Calu3 (cell line): Measurements from ENCODE around the gene C2orf42. TPM values are rescaled to one million over a fixed set of nuclear protein-coding genes. Genes with fewer than 3 reads are reported as not detected.
A peak's percentile ranks its signal among the peaks of the same experiment; 100 is the strongest.
"Not testable (repeated sequence)": the region's sequence is repeated elsewhere in the genome, so short reads cannot be mapped to it uniquely, and the experiment has no call there.

ENCODE experiments used
- BruUV-seq: library from RNA; stranded (reverse); fragments of 400-500 nt; replicated peaks from 2 replicates; lab custom pipeline; 2021; lab: Mats Ljungman, UMichigan
- CTCF ChIA-PET: fragments of 300-600 bp; sonication (Branson Sonifier 250); formaldehyde crosslinking; loops from one replicate; lab custom pipeline; 2022; ENCODE audit warnings: antibody characterized with exemption; lab: Charles Lee
- DNase-seq: peaks from one replicate; pipeline ENCODE4 v3.0.0; 2022
- H3K27ac Mint-ChIP-seq: one replicate; pipeline ENCODE4 v1.8.0; 2022; ENCODE audit warnings: mixed read lengths; ENCODE audit not compliant: unreplicated experiment
- H3K27me3 Mint-ChIP-seq: one replicate; pipeline ENCODE4 v1.8.0; 2022; ENCODE audit warnings: mixed read lengths; ENCODE audit not compliant: unreplicated experiment
- H3K36me3 Mint-ChIP-seq: one replicate; pipeline ENCODE4 v1.8.0; 2022; ENCODE audit warnings: mild to moderate bottlenecking, moderate library complexity, mixed read lengths; ENCODE audit not compliant: insufficient read depth, unreplicated experiment
- H3K4me1 Mint-ChIP-seq: one replicate; pipeline ENCODE4 v1.8.0; 2022; ENCODE audit warnings: mild to moderate bottlenecking, low read depth, mixed read lengths; ENCODE audit not compliant: unreplicated experiment
- H3K4me3 Mint-ChIP-seq: one replicate; pipeline ENCODE4 v1.8.0; 2022; ENCODE audit warnings: mild to moderate bottlenecking, low read depth, moderate library complexity, mixed read lengths; ENCODE audit not compliant: unreplicated experiment
- H3K9me3 Mint-ChIP-seq: one replicate; pipeline ENCODE4 v1.8.0; 2022; ENCODE audit warnings: low read depth, mixed read lengths; ENCODE audit not compliant: unreplicated experiment
- intact Hi-C: fragments of 100-400 bp; cut with micrococcal nuclease; formaldehyde crosslinking; loops from one replicate; pipeline ENCODE4 v1.10.0; 2022; ENCODE audit not compliant: unreplicated experiment
- total RNA-seq: library from RNA; stranded (reverse); gene quantifications from 2 replicates; pipeline ENCODE4 v1.2.3, GENCODE V29; 2022
- TF ChIP-seq, protein P1 (sequence below): fragments of 200-600 bp; IDR thresholded peaks from one replicate; pipeline ENCODE4 v1.8.0; 2022; ENCODE audit warnings: antibody characterized with exemption; ENCODE audit not compliant: unreplicated experiment

The C2orf42 gene
- total RNA-seq, 1 experiment from 2014 or later = 11.6 TPM

DNA sequence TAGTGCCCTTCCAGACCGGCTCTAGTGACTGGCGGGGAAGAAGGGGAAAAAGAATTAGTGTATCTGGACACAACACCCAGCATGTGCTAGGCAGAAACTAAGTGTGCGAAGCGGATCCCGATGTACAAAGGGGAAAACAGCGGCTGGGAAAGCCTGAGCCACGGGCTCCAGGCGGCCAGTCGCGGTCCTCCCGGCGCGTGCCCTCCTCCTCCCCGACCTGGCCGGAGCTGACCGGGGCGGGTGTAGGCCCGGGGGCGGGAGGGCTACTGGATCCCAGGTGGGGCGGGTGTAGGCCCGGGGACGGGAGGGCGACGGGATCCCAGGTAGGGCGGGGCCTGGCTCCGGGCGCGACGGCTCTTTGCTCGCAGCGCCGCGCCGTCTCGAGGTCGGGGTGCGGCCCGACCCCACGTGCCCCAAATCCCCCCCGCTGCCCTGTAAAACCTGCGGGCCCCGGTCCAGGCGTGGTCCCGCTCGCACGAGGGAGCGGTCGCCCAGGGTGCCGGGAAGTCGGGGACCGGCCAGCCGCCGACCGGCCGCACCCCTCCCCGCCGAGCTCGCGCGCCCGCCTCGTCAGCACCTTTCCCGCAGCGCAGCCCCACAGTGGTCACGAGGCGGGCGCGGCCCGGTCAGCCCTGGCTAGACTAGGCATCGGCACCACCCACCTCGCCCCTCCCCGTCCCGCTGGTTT is 48.8 kb downstream of the C2orf42 start:
- BruUV-seq = no TSS peak
- peak; percentile 79 for DNase-seq
- Mint-ChIP-seq H3K27ac (peak overlapping the region; percentile 97), H3K9me3 (no peaks in the 10 kb centered on the region), H3K4me1 (peaks cover 29% of the 10 kb centered on the region), H3K4me3 (peak overlapping the region; percentile 60), H3K36me3 (peaks cover 29% of the 10 kb centered on the region), H3K27me3 (no peaks in the 10 kb centered on the region)
- CTCF ChIA-PET = interaction anchor here (0.7 to 3.5 kb wide), 4 partner anchors 33 to 313 kb away, joined by 3 to 32 read pairs (median 5); partner anchors contain the start of gene MXD1
- TF ChIP-seq, protein P1, sequence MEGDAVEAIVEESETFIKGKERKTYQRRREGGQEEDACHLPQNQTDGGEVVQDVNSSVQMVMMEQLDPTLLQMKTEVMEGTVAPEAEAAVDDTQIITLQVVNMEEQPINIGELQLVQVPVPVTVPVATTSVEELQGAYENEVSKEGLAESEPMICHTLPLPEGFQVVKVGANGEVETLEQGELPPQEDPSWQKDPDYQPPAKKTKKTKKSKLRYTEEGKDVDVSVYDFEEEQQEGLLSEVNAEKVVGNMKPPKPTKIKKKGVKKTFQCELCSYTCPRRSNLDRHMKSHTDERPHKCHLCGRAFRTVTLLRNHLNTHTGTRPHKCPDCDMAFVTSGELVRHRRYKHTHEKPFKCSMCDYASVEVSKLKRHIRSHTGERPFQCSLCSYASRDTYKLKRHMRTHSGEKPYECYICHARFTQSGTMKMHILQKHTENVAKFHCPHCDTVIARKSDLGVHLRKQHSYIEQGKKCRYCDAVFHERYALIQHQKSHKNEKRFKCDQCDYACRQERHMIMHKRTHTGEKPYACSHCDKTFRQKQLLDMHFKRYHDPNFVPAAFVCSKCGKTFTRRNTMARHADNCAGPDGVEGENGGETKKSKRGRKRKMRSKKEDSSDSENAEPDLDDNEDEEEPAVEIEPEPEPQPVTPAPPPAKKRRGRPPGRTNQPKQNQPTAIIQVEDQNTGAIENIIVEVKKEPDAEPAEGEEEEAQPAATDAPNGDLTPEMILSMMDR = no peak
- intact Hi-C loops = loop anchor here (1.0 to 10.0 kb wide), 3 partner anchors 54 to 227 kb away; partner anchors contain the start of gene MXD1

DNA sequence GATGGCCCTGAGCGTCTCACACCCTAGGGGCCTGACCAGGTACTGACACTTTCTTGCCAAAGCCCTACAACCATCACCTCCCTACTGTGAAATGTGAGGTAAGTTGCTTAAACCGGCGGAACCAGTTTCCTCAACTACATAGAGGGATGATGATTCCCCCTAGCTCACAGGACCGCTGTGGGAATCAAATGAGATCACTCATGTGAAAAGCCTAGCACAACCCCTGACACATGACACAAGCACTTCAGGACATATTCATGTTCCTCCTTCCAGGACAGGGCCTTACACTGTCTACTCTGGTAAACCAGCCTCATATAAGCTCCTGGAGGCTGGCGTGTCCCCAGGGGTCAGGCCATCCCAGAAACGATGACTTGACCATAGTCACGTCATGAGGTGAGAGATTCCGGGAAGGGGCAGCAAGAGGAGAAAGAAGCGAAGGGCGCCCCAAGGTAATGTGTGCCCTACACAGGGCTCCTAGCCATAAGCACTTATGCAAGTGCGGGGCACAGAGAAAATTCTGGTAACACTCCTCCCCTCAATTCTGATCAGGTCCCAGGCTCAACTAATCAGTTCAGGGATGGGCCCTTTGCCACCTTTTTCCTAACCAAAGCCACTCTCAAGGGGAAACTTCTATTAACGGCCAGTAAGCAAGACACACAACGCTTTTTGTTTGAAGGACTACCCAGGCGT is 49.5 kb downstream of the C2orf42 start:
- peaks cover 35% of the 10 kb centered on the region for H3K4me1 Mint-ChIP-seq
- TF ChIP-seq, protein P1 = no peak
- H3K27ac Mint-ChIP-seq = peak overlapping the region; percentile 97
- BruUV-seq = TSS peak; percentile 92
- peak; percentile 89 for DNase-seq
- H3K36me3 Mint-ChIP-seq = peaks cover 30% of the 10 kb centered on the region
- H3K27me3 Mint-ChIP-seq = no peaks in the 10 kb centered on the region
- intact Hi-C loops = loop anchor here (1.0 to 10.0 kb wide), 2 partner anchors 53 to 147 kb away; no protein-coding TSS in a partner anchor
- CTCF ChIA-PET = interaction anchor here (0.6 to 3.5 kb wide), 4 partner anchors 13 to 228 kb away, joined by 3 to 32 read pairs (median 8); partner anchors contain the start of gene MXD1
- no peaks in the 10 kb centered on the region for H3K9me3 Mint-ChIP-seq
- peak overlapping the region; percentile 60 for H3K4me3 Mint-ChIP-seq

DNA sequence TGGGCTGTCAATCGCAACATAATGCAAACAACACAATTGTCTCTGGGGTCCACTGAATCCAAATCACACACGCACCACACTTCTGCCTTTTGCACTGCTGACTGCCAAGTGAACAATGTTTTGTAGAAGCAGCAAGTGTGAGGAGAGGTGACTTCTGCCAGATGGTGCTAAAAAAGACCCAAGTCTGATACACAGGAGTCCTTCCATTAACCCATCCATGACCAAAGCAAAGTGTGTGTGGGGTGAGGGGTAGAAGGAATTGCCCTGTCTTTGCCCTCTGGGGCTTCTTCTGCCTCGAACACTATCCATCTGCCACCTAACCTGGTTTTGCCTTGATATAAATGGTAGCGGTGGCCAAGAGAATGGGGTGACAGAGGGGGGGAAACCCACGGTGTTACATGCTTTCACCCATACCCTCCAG is 50.0 kb downstream of the C2orf42 start:
- Mint-ChIP-seq H3K9me3 (no peaks in the 10 kb centered on the region), H3K36me3 (peaks cover 35% of the 10 kb centered on the region), H3K4me3 (peak overlapping the region; percentile 60), H3K4me1 (peaks cover 40% of the 10 kb centered on the region), H3K27ac (peak overlapping the region; percentile 97), H3K27me3 (no peaks in the 10 kb centered on the region)
- TF ChIP-seq, protein P1 = peak; percentile 64
- BruUV-seq = no TSS peak
- CTCF ChIA-PET = interaction anchor here (0.6 to 3.5 kb wide), 5 partner anchors 12 to 1594 kb away, joined by 3 to 32 read pairs (median 7); partner anchors contain the start of gene MXD1
- intact Hi-C loops = loop anchor here (1.0 to 10.0 kb wide), 2 partner anchors 52 to 146 kb away; no protein-coding TSS in a partner anchor
- no peak for DNase-seq

DNA sequence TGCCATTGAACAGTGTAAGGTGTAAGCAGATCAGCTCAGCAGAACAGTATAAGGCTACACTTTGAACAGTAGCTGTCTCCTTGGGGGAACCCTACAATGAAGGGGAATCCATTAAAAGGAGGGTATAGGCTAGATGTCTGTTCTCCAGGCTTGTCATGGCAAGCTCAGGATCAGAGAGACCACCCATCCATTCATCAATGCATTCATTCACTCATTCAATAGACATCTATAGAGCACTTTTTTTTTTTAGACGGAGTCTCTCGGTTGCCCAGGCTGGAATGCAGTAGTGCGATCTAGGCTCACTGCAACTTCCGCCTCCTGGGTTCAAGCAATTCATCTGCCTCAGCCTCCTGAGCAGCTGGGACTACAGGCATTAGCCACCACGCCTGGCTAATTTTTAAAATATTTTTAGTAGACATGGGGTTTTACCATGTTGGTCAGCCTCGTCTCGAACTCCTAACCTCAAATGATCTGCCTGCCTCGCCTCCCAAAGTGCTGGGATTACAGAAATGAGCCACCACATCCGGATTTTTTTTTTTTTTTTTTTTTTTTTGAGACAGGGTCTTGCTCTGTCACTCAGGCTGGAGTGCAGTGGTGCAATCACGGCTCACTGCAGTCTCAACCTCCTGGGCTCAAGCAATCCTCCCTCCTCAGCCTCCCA is 56.4 kb downstream of the C2orf42 start:
- peaks cover 16% of the 10 kb centered on the region for H3K36me3 Mint-ChIP-seq
- DNase-seq, H3K9me3 Mint-ChIP-seq, H3K27me3 Mint-ChIP-seq, H3K4me3 Mint-ChIP-seq, BruUV-seq, intact Hi-C loops, H3K27ac Mint-ChIP-seq: not testable (repeated sequence)
- CTCF ChIA-PET = interaction anchor here (0.6 to 0.7 kb wide), 2 partner anchors 52 to 483 kb away, joined by 4 to 8 read pairs; no protein-coding TSS in a partner anchor
- peaks cover 52% of the 10 kb centered on the region for H3K4me1 Mint-ChIP-seq
